Astrocyte of the hippocampus (primary cell): Measurements from ENCODE around the gene CEP104.
A peak's percentile ranks its signal among the peaks of the same experiment; 100 is the strongest.

ENCODE experiments used
- DNase-seq: peaks from one replicate; pipeline ENCODE4 v3.0.0; 2011; ENCODE audit warnings: low read depth, low spot score

The CEP104 gene

DNA sequence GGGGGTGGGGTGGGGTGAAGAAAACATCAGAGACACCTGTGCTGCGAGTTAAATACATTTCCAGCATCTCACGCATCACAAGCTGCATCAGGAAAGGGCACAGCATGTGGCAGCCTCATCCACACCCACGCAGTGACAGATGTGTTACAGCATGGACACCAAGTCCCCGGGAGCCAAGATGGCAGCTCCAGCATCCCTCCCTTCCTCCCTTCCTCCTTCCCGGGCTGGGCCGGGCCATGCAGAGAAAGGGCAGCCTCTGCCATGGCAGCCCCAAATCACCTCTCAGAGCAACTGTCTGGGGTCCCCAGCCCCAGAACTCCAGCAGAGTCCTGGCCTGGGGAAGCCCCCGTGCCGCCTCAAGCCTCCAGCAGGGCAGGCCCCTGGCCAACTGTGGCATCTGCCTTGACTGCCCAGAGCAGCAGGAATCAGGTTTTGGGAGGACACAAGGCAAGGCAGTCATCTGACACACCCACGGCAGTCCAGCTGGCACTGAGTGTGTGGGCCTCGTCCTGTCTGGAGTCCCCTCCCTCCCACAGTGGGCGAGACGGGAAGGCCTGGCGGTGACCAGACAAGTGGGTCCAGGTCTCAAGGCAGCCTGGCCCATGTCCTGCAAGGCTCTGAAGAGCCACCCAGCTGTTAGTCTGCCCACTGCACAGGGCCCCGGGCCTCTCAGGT, 78.3 kb downstream of the CEP104 start:
- DNase-seq, result no peak

DNA sequence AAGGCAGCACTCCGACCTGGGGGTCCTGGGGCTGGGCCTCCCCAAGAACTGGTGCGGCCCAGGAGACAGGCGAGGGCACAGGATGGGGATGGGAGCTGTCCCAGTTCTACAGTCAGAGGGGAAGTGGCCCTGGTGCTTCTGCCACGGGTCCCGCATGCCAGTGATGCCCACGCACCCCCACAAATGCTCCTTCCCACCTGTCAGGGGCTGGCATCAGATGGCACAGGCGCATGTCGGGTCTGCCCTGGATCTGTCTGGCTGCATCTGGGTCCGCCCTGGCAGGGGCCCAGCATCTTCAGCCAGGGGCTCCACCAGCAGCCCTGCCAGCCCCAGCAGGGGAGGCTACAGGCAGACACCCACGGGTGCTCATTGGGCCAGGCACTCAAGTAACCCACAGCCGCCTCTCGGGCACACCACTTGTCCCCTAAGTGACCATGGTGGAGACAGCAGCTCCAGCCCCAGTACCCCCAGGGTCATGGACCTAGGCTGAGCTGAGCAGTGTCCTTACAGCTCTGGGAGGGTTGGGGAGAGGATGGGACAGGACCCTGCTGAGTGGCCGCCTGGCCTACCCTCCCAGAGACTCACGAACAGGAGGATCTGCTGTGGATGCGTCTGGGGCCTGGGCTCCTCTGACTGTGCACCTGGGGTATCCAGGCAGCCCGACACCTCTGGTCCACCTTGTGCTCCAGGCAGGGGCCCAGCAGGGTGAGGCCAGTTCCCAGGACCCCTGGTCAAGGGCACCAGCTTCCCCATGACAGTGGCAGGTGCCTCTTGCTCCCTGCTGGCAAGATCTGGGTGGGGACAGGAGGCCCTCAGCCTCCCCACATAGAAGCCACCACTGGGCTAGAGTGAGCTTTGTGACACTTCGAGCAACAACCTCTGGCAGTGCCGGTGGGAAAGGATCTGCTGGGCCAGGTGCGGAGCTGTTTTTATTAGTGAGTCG, 79.1 kb downstream of the CEP104 start:
- no peak for DNase-seq

DNA sequence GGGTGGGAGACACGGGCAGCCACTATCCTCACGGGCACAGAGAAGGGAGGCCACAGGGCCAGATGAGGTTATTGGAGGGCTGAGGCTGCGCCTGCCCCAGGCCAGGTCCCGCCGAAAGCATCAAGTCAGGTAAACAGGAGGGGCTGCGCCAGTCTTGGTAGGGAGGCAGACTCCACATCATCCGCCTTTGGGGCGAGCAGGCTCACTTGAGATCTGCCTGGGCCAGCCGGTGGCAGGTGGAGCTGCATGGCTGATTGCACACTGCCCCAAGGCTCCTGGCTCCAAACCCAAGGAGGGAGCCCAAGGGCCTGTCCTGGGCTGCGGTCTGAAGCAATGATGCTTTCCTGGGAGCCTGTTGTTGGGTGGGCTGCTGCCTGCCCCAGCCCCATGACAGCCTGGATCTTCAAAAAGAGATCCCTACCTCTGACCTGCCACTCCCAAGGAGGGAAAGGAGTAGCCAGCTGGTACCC, 79.9 kb downstream of the CEP104 start:
- DNase-seq, result no peak

DNA sequence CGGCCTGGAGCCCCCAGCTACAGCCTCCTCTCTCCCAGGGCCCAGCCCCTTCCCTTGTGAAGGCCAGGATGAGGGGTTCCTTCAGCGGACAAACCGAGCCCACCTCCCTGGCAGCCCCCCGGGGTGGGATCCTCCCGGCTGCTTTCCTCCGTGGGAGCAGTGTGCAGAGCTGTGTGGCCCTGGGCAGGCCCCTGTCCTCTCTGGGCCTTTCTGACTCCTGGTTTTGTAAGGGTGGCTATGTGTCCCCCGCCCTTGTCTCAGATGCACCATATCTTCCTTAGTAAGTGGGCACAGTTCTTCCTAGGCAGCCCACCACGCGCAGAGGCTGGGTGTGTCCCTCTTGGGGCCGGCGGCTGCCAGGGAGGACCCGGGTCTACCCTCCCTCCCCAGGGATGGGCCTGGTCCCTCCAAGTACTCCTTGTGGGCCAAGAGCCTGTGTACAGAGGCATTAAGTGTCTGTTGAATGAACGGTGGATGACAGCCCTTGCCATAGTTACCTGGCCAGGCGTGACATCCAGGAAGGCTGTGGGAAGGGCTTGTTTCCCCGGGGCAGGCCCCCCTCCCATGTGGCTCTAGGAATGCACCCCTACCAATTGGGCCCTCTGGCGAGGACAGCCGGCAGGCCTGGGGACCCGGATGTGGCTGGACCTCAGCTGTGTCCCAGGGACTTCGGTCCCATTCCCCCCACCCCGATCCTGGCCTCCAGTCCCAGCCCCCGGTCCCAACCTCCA, 80.6 kb downstream of the CEP104 start:
- DNase-seq, result no peak

DNA sequence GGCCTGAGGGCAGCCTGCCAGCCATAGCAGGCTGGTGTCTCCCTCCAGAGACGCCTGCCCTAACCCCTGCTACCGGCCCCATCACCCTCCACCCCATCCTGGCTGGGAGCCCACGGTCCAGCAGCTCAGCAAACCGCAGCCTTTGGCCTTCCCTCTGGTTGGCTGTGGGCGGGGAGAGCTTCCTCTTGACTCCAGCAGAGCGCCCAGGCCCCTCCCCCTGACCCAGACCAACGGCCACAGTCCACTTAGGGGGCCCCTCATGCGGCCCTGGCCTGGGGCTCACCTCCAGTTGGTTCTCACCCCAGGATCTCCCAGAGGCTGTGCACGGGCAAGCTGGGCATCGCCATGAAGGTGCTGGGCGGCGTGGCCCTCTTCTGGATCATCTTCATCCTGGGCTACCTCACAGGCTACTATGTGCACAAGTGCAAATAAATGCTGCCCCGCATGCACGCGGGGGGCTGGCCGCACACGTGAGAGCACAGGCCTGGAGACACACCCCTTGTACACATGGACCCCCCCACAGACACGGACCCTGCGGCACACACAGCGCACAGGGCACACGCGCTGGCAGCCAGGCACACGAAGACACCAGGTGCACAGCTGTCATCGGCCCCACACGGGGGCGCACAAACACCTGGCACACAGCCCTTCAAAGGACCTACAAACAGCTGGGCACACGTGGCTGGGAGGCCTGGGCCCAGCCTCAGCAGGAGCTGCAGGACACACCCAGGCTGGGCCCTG, 81.4 kb downstream of the CEP104 start:
- peak; percentile 84 for DNase-seq

DNA sequence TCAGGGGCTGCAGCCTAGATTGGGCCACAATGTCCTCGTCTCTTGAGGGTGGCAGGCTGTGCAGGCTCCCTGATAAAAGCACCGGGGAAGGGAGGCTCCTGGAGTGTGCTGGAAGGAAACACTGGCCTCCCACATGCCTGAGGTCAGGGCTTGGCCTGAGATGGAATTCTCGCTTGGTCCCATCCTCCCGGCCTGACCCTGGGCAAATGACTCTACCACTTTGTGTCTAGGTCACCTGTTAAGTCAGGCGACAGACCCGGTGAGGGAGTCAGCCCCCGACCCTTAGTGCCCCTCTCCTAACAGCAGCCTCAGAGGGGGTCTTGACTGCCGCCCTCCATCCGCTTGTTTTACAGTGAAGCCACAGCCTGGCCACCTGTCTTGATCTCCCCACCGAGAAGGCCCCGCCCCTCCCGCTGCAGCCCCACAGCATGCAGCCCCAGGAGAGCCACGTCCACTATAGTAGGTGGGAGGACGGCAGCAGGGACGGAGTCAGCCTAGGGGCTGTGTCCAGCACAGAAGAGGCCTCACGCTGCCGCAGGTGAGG, 82.0 kb downstream of the CEP104 start:
- DNase-seq, result peak; percentile 46

DNA sequence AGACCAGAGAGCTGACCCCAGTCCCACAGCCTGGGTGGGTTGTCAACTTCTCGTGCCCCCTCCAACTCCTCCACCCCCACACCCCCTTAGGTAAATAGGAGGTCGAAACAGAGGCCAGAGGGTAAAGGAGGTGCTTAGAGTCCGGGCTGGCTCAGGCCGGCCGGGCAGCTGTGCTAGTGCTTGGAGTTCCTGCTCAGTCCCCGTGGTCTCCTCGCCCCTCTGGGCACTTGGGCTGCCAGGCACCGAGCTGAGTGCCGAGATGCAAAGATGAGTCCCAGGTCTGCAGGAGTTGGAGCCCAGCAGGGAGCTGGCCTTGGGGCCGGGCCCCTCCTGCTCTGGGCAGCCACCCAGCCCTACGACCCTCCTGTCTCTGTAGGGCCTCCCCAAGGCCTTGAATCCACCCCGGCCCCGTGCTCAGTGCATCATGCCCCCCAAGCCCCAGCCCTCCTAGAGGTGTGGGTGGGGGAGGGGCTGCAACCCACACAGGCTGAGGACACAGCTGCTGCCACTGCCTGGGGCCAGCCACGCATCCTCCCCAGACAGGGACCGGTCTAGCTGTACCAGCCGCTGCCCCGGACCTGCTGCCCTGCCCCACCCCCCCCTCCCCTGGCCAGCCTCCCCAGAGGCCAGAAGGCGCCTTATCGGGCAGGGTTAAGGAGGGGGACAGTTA, 82.6 kb downstream of the CEP104 start:
- no peak for DNase-seq

DNA sequence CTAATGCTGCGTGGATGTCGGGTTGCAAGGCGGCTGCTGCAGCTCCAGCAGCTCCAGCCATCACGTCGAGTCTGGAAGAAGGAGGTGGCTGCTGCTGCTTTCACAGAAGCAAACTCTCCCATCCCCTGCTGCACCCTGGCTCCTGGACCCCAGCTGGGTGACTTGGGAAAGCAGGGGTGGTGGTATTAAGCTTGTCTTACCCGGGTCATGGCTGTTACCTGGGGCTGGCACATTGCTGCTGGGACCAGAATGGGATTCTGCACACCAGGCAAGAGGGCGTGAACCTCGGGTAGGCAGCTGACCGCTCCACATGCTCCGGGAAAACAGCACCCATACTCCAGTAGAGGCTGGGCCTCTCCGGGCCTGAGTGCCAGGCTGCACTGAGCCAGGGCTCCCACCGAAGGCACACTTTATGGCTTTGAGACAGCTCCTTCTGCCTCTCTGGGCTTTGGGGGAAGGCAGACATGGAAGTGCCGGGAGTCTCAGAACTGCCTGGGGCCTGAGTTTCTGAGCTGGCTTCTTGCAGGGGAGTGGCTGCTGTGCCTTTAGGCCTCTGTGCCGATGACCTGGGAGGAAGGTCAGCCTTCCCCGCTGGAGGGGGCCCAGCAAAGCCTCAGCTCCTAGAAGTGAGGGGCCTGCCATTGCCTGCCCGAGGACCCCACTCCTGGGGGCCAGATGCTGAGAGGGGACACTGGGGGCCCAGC, 83.3 kb downstream of the CEP104 start:
- DNase-seq, result no peak

DNA sequence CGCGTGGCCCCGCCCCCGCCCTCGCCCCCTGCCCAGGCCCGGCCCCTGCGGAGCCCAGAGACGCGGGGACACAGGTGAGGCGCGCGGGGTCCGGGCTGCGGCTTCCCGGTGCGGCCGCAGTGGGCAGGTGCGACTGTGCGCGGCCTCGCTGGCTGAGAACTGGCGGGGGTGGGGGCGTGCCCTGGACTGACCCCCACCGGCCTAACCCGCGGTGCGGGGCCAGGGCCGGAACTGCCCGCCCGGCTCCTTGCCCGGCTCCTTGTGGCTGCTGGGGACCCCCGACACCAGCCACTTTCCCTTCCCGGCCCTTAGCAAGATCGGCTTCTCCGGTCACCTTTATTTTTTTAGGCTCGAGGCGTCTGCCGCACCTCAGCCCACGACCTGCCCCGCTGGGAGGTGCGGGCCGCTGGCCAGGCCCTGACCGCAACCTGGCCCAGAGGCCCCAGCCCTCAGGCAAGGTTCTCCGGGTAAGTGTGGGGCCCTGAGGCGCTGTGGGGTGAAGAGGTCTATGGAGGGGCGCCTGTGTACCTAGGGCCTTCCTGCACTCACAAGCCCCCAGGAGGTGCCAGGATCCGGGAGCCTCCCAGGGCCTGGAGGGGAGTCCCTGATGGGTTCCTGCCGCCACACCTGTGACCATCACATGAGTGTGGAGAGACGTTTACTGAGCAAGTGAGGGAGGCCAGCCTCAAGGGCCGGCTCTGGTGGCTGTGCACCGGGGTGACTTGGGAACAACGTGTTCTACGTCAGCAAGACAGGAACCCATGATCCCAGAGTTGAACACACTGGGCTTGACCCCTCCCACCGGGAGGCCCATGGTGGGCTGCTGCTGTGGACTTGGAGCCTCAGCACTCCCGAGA, 84.1 kb downstream of the CEP104 start, which contains the start of gene SMIM1:
TSS of gene SMIM1 (plus strand) at position 35 of the 857 bp plus-strand sequence. CDS start 2,625 bp downstream, outside the sequence.
- DNase-seq, result peak; percentile 21

DNA sequence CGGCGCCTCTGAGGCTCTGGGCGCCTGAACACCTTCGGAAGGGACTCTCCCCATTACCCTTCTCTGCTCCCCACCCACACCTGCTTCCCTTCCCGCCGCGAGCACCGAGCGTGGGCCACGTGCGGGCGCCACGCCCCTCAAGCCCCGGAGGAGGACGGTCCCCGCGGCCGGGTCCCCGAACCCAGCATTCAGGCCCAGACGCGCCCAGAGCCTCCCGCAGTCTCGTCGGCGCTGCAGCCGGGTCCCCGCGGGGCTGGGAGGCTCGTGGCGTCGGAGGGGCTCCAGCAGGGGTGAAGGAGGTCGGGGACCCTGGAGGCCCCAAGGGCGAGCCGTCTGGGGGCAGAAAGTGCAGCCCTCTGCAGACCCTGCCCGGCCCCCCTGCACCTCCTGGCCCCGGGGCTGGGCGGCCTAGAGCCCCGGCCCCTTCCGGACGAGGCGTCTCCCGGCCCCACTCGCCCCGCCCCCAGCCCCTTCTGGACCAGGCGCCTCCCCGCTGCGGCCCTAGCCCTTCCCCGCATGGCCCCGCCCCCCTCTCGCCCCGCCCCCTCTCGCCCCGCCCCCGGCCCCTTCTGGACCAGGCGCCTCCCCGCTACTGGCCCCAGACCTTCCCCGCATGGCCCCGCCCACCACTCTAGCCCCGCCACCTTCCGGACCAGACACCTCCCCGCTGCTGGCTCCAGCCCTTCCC, 84.8 kb downstream of the CEP104 start:
- peak; percentile 91 for DNase-seq

DNA sequence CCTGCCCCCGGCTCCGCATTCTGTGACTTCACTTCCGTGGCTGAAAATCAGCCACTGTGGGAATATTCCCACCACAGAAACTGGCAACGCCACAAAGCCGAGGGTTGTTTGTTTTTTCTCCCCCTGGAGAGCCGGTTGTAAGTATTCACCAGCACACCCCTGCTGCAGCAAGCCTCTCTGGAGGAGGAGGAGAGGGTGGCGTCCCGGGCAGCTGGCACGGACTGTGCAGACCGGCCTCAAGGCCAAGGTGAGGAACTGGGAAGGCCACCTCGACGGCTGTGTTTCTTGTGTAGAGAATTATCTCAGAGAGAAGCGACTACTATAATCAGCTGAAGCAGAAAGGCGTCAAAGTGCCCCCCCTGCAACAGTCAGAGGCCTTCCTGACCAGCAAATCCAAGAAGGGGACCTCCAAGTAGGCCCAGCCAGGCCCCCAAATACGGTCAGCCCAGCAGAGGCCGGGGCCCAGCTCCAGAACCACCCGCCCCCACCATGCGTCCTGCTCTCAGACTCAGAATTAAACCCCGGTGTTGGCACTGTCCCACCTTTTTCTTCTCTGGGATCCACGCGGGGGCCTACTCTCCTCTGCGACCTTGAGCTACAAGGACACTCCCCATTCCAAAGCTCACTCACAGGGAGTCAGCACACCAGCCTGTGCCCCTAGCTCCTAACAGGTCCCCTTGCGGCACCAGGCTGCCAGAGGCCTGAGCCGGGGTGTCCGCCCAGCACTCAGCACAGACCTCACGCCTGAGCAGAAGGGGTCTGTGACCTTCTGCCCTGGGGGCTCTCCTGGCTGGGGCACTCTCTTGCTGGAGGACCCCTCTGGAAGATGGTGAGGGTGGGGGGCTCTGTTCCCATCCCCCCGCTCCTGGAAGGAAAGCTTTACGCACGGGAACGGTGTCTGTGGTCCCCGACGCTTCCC, 85.6 kb downstream of the CEP104 start:
- no peak for DNase-seq

DNA sequence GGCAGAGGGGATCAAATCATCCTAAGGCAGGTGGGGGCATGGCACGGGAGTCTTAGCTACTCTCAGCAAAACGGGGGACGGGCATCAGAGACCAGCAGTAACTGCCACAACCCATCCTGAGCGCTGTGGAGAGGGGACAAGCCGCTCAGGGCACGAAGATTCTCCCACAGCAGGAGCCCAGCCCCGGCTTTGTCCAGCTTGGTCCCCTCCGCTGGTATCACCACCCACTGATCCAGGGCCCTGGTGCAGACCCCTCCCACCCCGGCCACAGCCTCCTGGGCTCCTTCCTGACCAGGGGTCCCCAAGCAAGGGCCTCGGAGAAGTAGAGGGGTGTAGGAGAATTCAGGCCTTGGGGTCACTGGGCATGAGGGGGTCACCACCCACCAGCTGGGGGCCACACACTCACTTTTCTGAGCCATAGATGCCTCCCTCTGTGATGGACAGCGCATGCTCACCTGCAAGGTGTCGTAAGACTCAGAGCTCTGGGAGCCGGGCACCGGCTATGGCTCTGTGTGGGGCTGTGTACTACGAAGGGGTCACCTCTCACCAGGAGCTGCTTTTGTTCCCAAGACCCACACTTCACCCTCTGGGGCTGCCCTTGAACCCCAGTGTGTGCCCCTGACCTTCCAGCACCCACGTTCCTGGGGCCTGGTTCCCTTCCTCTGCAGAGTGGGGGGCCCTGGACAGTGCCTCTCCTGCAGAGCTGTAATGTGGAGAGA, 86.8 kb downstream of the CEP104 start:
- DNase-seq, result no peak

DNA sequence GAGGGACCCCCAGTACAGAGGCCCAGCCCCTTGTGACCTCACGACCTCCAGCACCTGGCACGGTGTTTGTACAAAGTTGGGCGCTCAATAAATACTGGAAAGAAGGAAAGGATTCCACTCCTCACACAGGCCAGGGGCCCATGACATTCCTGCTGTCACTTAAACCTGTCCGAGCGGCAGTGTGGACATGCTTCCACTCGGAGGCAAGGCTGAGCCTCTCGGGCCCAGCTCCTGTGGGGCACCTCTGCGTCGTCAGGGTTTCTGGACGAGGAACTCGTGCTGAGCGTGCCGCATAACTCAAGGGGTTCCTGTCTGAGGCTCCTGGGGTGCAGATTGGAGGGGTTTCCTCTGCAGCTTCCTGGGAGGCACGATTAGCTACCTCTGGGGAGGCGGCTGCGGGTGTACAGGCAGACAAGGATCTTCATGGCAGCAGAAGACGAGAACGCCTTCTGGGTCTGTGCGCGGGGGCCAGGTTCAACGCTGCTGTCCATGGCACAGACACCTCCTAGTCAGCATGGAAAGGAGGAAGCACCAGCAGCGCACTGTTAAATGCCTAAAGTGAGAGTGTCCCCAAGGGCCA, 88.1 kb downstream of the CEP104 start:
- no peak for DNase-seq

DNA sequence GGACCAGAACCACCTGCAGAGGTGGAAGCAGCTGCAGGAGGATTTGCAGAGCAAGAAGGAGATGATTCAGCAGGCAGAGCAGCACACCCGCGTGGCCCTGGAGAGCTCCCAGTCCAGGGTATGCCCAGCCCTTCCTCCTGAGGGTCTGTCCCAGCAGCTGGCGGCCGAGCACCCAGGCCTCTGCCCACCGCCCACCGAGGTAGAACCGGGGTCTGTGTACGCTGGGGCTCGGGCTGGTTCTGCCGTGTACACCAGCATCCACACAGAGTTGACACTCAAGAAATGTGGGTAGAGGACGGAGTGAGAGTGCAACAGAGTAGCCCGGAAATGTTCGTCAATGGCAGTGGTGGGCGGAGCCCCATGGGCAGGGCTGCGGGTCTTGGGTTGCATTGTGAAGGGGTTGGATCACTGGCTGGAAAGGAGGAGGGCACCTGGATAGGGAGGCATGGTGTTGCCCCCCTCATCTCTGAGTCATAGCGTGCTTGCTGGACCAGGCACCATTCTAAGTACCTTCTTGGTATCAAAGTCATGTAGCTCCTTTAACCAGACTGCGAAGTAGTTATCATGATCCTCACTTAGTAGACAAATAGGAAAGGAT, 89.6 kb downstream of the CEP104 start:
- no peak for DNase-seq

DNA sequence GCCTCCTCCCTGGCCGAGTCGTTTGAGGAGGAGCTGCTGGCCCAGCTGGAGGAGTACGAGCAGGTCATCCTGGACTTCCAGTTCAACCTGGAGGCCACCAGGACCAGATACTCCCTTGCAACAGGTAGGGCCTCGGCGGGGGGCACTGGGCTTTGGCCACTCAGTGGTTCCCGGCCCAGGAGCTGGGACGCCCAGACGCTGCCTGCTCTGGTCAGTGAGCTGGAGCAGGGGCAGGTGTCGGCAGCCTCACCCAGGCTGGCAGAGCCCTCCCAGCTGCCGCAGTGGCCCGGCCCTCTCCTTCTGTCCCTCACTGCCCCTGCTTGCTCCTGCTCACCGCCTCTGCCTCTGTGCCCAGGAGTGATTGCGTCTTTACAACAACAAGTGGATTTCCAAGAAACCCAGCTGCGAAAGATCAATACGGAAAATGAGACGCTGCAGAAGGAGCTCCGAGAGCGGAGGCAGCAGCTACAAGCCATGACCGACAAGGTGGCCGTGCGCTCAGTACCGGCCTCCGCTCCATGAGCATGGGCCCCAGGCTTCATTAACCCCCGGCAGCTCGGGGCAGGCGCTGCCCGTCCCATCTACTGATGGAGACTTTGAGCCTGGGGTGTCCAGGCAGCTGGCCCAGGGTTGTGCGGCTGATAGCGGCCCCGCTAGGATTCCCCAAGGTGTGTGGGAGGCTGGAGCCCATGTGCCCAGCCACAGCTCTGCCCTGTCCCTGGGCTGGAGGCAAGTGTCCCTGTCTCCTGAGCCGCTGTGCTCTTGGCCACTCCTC, 93.5 kb downstream of the CEP104 start:
- DNase-seq, result no peak
